ENCODE results near the gene FLOT2. TPM values are rescaled to one million over a fixed set of nuclear protein-coding genes. Genes with fewer than 3 reads are reported as not detected.

FLOT2 gene
- polyA plus RNA-seq, 2 of the 4 experiments (the other 2 are of a cell fraction) = 66.4 to 78.6 TPM

DNA sequence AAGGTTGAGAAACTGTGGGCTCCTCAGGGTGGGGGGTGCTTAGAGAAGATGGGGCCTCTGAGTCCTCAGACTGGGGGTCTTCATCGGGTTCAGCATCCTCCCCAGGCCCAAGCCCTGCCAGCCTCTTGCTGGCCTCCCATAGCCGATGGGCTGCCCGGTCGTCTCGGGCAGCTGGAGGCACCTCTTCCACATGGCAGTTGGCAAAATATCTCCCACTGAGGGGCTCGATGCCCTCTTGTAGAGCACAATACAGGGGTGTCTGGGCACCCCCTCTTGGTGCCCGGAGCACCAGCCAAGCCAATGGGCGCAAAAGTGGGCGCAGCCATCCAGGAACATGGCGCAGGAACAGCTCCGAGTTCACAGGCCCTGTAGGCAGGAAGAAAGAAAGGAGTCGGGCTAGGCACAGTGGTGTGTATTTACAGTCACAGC is 1.0 kb upstream of the FLOT2 start:
- peak overlapping the region in 1 of 2 experiments; percentile 97; a peak in 3 of 6 replicates for H3K27ac ChIP-seq
- ATAC-seq (no peak), FAIRE-seq (no peak), DNase-seq (ENCODE audit: low read depth in 1 of 2, low spot score in 1 of 2) (no peak)
- TF ChIP-seq RARB (CRISPR knock-in tag; IDR thresholded peaks at IDR 0.05) (no peak), HDAC2 (IDR thresholded peaks at IDR 0.05) (no peak), RFX5 (IDR thresholded peaks at IDR 0.05) (no peak)
- ChIA-PET POLR2A (interaction anchor here (0.7 to 1.0 kb wide), 2 partner anchors 146 to 172 kb away, joined by 3 read pairs; no protein-coding TSS in a partner anchor), CTCF (interaction anchor here (1.1 to 34.7 kb wide), 18 partner anchors 12 to 213 kb away, joined by 3 to 685 read pairs (median 6); partner anchors contain the start of genes NEK8 and TLCD1)
- no peaks in the 10 kb centered on the region for H3K9me3 ChIP-seq
- H3K4me1 ChIP-seq = peaks cover 23% of the 10 kb centered on the region
- peak overlapping the region; percentile 84 for H3K4me2 ChIP-seq
- WGBS (ENCODE audit: missing lambda C conversion rate) = 82% methylated on average over 12 of the region's 12 CpGs
- H3K4me3 ChIP-seq = no peak overlapping the region

GRCh38 chr17:28897769-28898526 is 415 bp upstream of the FLOT2 start:
- H3K4me3 ChIP-seq = peak overlapping the region; percentile 70
- peak; percentile 31 to 32 for ATAC-seq
- H3K4me1 ChIP-seq = peaks cover 23% of the 10 kb centered on the region
- peak overlapping the region; percentile 87 to 97 for H3K27ac ChIP-seq
- TF ChIP-seq JUN (IDR thresholded peaks at IDR 0.05) (0 out of 5 replicates have a peak, but pooled peaks of 1 of the 2 experiments have one; percentile 58), SMC3 (IDR thresholded peaks at IDR 0.05) (no peak)
- POLR2A ChIA-PET = interaction anchor here (0.6 to 2.0 kb wide), 4 partner anchors 54 to 171 kb away, joined by 3 to 5 read pairs (median 3); partner anchors contain the start of gene PHF12
- FAIRE-seq = no peak
- peak overlapping the region; percentile 84 for H3K4me2 ChIP-seq
- WGBS (ENCODE audit: missing lambda C conversion rate) = 17% methylated on average over 22 of the region's 23 CpGs
- H3K9me3 ChIP-seq = no peaks in the 10 kb centered on the region
- DNase-seq (ENCODE audit: low read depth in 1 of 2, low spot score in 1 of 2) = no peak
- CTCF ChIA-PET = interaction anchor here (0.6 to 34.7 kb wide), 22 partner anchors 11 to 214 kb away, joined by 3 to 685 read pairs (median 5); partner anchors contain the start of genes NEK8 and TLCD1

- TF ChIP-seq, protein P1, sequence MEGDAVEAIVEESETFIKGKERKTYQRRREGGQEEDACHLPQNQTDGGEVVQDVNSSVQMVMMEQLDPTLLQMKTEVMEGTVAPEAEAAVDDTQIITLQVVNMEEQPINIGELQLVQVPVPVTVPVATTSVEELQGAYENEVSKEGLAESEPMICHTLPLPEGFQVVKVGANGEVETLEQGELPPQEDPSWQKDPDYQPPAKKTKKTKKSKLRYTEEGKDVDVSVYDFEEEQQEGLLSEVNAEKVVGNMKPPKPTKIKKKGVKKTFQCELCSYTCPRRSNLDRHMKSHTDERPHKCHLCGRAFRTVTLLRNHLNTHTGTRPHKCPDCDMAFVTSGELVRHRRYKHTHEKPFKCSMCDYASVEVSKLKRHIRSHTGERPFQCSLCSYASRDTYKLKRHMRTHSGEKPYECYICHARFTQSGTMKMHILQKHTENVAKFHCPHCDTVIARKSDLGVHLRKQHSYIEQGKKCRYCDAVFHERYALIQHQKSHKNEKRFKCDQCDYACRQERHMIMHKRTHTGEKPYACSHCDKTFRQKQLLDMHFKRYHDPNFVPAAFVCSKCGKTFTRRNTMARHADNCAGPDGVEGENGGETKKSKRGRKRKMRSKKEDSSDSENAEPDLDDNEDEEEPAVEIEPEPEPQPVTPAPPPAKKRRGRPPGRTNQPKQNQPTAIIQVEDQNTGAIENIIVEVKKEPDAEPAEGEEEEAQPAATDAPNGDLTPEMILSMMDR (IDR thresholded peaks at IDR 0.05) = no peak
- TF ChIP-seq, protein P2, sequence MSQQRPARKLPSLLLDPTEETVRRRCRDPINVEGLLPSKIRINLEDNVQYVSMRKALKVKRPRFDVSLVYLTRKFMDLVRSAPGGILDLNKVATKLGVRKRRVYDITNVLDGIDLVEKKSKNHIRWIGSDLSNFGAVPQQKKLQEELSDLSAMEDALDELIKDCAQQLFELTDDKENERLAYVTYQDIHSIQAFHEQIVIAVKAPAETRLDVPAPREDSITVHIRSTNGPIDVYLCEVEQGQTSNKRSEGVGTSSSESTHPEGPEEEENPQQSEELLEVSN (IDR thresholded peaks at IDR 0.05; ENCODE audit: borderline replicate concordance, low read depth) = no peak
- TF ChIP-seq, protein P3, sequence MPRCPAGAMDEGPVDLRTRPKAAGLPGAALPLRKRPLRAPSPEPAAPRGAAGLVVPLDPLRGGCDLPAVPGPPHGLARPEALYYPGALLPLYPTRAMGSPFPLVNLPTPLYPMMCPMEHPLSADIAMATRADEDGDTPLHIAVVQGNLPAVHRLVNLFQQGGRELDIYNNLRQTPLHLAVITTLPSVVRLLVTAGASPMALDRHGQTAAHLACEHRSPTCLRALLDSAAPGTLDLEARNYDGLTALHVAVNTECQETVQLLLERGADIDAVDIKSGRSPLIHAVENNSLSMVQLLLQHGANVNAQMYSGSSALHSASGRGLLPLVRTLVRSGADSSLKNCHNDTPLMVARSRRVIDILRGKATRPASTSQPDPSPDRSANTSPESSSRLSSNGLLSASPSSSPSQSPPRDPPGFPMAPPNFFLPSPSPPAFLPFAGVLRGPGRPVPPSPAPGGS (IDR thresholded peaks at IDR 0.05) = no peak
- no peak for TF ChIP-seq RCOR1 (IDR thresholded peaks at IDR 0.05; ENCODE audit: low read depth, low read length)
- TF ChIP-seq, protein P4, sequence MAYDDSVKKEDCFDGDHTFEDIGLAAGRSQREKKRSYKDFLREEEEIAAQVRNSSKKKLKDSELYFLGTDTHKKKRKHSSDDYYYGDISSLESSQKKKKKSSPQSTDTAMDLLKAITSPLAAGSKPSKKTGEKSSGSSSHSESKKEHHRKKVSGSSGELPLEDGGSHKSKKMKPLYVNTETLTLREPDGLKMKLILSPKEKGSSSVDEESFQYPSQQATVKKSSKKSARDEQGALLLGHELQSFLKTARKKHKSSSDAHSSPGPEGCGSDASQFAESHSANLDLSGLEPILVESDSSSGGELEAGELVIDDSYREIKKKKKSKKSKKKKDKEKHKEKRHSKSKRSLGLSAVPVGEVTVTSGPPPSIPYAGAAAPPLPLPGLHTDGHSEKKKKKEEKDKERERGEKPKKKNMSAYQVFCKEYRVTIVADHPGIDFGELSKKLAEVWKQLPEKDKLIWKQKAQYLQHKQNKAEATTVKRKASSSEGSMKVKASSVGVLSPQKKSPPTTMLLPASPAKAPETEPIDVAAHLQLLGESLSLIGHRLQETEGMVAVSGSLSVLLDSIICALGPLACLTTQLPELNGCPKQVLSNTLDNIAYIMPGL (CRISPR knock-in tag; IDR thresholded peaks at IDR 0.05; ENCODE audit: borderline replicate concordance) = no peak
- TF ChIP-seq RNF2 (IDR thresholded peaks at IDR 0.05; ENCODE audit: borderline replicate concordance, low read depth) = no peak
- no peak for TF ChIP-seq HDAC2 (IDR thresholded peaks at IDR 0.05)
- no peak for TF ChIP-seq HOXB13 (CRISPR knock-in tag; IDR thresholded peaks at IDR 0.05; ENCODE audit: low read depth)
- no peak for TF ChIP-seq TFCP2L1 (CRISPR knock-in tag; IDR thresholded peaks at IDR 0.05)
- TF ChIP-seq SREBF2 (IDR thresholded peaks at IDR 0.05) = no peak
- no peak for TF ChIP-seq RFX5 (IDR thresholded peaks at IDR 0.05)
- no peak for TF ChIP-seq CBX2 (IDR thresholded peaks at IDR 0.05; ENCODE audit: borderline replicate concordance, low read depth)
- no peak for TF ChIP-seq TP53 (CRISPR knock-in tag; IDR thresholded peaks at IDR 0.05)
- no peak for TF ChIP-seq MYC (IDR thresholded peaks at IDR 0.05; ENCODE audit: borderline replicate concordance, low read length)
- TF ChIP-seq MAZ (IDR thresholded peaks at IDR 0.05; ENCODE audit: borderline replicate concordance, low read depth, low read length) = no peak
- TF ChIP-seq ZFP36 (IDR thresholded peaks at IDR 0.05; ENCODE audit: borderline replicate concordance, partially characterized antibody) = no peak
- no peak for TF ChIP-seq HEYL (CRISPR knock-in tag; IDR thresholded peaks at IDR 0.05)
- no peak for TF ChIP-seq CHD2 (IDR thresholded peaks at IDR 0.05; ENCODE audit: low read length, partially characterized antibody)
- no peak for TF ChIP-seq NPAS2 (CRISPR knock-in tag; IDR thresholded peaks at IDR 0.05; ENCODE audit: borderline replicate concordance)
- TF ChIP-seq, protein P5, sequence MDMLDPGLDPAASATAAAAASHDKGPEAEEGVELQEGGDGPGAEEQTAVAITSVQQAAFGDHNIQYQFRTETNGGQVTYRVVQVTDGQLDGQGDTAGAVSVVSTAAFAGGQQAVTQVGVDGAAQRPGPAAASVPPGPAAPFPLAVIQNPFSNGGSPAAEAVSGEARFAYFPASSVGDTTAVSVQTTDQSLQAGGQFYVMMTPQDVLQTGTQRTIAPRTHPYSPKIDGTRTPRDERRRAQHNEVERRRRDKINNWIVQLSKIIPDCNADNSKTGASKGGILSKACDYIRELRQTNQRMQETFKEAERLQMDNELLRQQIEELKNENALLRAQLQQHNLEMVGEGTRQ (IDR thresholded peaks at IDR 0.05) = no peak
- 41% methylated on average over 5 of the region's 5 CpGs for WGBS (ENCODE audit: missing lambda C conversion rate)
- H3K4me3 ChIP-seq = peak overlapping the region; percentile 70
- ATAC-seq = peak in 1 of 2 experiments; percentile 16; a peak in 3 of 6 replicates
- peak overlapping the region; percentile 87 to 97 for H3K27ac ChIP-seq
- FAIRE-seq = no peak
- H3K9me3 ChIP-seq = no peaks in the 10 kb centered on the region
- no peak for DNase-seq (ENCODE audit: low read depth in 1 of 2, low spot score in 1 of 2)
- ChIA-PET POLR2A (interaction anchor here (1.4 to 2.0 kb wide), 2 partner anchors 15 to 55 kb away, joined by 5 read pairs; partner anchors contain the start of gene PHF12), CTCF (interaction anchor here (0.8 to 34.7 kb wide), 14 partner anchors 14 to 169 kb away, joined by 3 to 685 read pairs (median 4); partner anchors contain the start of genes NEK8 and TLCD1)
- H3K4me1 ChIP-seq = peaks cover 19% of the 10 kb centered on the region
- peak overlapping the region; percentile 84 for H3K4me2 ChIP-seq
Measured at GRCh38 chr17:28896491-28896883, 1.0 kb downstream of the FLOT2 start.

All from A549 (cell line).